Common myeloid progenitor, CD34-positive (primary cell): ENCODE measurements around the gene FGF9.

Source experiments
- CTCF ChIA-PET: fragments of 350-600 bp; sonication (Branson Sonifier 250); formaldehyde crosslinking; loops from one replicate; lab custom pipeline; 2021; ENCODE audit warnings: antibody characterized with exemption; lab: Charles Lee
- POLR2A ChIA-PET: fragments of 350-600 bp; sonication (Branson Sonifier 250); formaldehyde crosslinking; loops from one replicate; lab custom pipeline; 2021; ENCODE audit warnings: antibody characterized with exemption; lab: Charles Lee
- DNase-seq, 3 donors: peaks; one replicate each; pipeline versions ENCODE4 v3.0.0 to v3.0.0-alpha.2; 2013
- H3K27ac ChIP-seq, 2 experiments: 1 replicate in 1 of 2; 2 replicates in 1 of 2; pipeline ENCODE4 v1.7.0; 2013; ENCODE audit warnings: inconsistent platforms in 2 of 2, low read length in 2 of 2, mild to moderate bottlenecking in 2 of 2, low read depth in 1 of 2, moderate library complexity in 1 of 2; ENCODE audit not compliant: severe bottlenecking in 2 of 2, insufficient read depth in 1 of 2, poor library complexity in 1 of 2
- H3K27me3 ChIP-seq, 5 experiments: replicated peaks in 2 of 5; 1 replicate in 3 of 5; 2 replicates in 2 of 5; pipeline versions ENCODE4 v1.6.1 to v1.7.0; 2013; ENCODE audit warnings: low read length in 4 of 5, mild to moderate bottlenecking in 2 of 5, moderate library complexity in 2 of 5, inconsistent platforms in 1 of 5; ENCODE audit not compliant: insufficient read depth in 5 of 5, control insufficient read depth in 4 of 5
- H3K36me3 ChIP-seq, 4 experiments: 1 replicate in 2 of 4; 2 replicates in 2 of 4; pipeline versions ENCODE4 v1.6.1 to v1.7.0; 2013; ENCODE audit warnings: low read length in 3 of 4, control low read depth in 1 of 4, mild to moderate bottlenecking in 1 of 4; ENCODE audit not compliant: control insufficient read depth in 4 of 4, insufficient read depth in 4 of 4
- H3K4me1 ChIP-seq, 4 experiments: 1 replicate in 3 of 4; 2 replicates in 1 of 4; pipeline versions ENCODE4 v1.6.1 to v1.7.1; 2013; ENCODE audit warnings: low read length in 3 of 4, mild to moderate bottlenecking in 3 of 4, control low read depth in 1 of 4, inconsistent platforms in 1 of 4, moderate library complexity in 1 of 4; ENCODE audit not compliant: control insufficient read depth in 4 of 4, insufficient read depth in 4 of 4; ENCODE audit errors: control extremely low read depth in 1 of 4
- H3K4me3 ChIP-seq, 7 experiments: 1 replicate in 4 of 7; 2 replicates in 3 of 7; pipeline versions ENCODE4 v1.5.1 to v1.7.0; 2013; ENCODE audit warnings: mild to moderate bottlenecking in 7 of 7, low read length in 6 of 7, moderate library complexity in 6 of 7, inconsistent platforms in 2 of 7, low read depth in 2 of 7, control low read depth in 1 of 7; ENCODE audit not compliant: insufficient read depth in 4 of 7, control insufficient read depth in 1 of 7; ENCODE audit errors: extremely low read depth in 1 of 7
- H3K9me3 ChIP-seq, 5 experiments: 1 replicate in 4 of 5; 2 replicates in 1 of 5; pipeline versions ENCODE4 v1.6.1 to v1.7.1; 2013; ENCODE audit warnings: low read length in 4 of 5, mild to moderate bottlenecking in 2 of 5, inconsistent platforms in 1 of 5, low read depth in 1 of 5, moderate library complexity in 1 of 5; ENCODE audit not compliant: control insufficient read depth in 4 of 5, insufficient read depth in 2 of 5; ENCODE audit errors: control extremely low read depth in 1 of 5
- WGBS: methylation state at CpG from one replicate; pipeline ENCODE4 v1.1.5; 2013; ENCODE audit not compliant: insufficient coverage; 5-methylcytosine and 5-hydroxymethylcytosine counted together

The FGF9 gene

DNA sequence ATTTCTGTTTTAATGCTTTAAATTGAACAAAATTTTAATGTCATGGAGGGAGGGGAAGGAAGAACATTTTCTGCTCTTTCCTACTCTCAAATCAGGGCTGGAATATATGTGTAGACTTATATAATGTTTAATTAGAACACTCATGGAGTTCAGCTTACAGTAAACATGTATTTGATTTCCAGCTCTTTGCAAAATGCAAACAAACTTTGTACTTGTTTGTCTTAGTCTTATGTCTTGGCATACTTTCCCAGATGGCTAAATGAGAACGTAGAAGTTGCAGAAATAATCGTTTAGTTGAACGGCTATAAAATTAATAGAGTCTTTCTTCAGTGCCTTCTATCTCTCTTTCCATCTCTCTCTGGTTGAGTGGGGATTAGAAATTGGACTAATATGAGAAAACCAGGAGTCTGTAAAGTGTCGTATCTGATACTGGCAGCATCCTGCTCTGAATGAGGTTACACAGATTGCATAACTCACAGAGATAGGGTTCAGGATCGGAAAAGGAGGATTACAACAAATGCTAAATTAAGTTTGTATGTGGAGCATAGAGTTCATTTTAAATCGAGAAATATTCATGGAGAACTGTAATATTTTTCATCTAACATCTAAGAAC is 82.3 kb downstream of the FGF9 start:
- no peaks in the 10 kb centered on the region for H3K36me3 ChIP-seq
- CTCF ChIA-PET: no interaction called here
- POLR2A ChIA-PET: no interaction called here
- 100% methylated on average over 1 of the region's 6 CpGs for WGBS
- H3K4me3 ChIP-seq: no peak overlapping the region
- H3K27me3 ChIP-seq: no peaks in the 10 kb centered on the region
- no peaks in the 10 kb centered on the region for H3K4me1 ChIP-seq
- H3K9me3 ChIP-seq: peaks cover 0 to 4% (median 0%) of the 10 kb centered on the region in 5 experiments
- no peak for DNase-seq
- H3K27ac ChIP-seq: no peak overlapping the region
